ENCODE data around the gene PTH2.
"Not testable (repeated sequence)": the region's sequence is repeated elsewhere in the genome, so short reads cannot be mapped to it uniquely, and the experiment has no call there.

The PTH2 gene

GRCh38 chr19:49423071-49423984, at the start of gene PTH2:
Gene PTH2 (minus strand): TSS chr19:49423441. CDS start chr19:49423339, 102 bp downstream.
- DNase-seq (ENCODE audit: low read depth) = no peak

GRCh38 chr19:49472936-49473335, 49.7 kb upstream of the PTH2 start:
- no peak for DNase-seq (ENCODE audit: low read depth)

GRCh38 chr19:49470615-49470978, 47.4 kb upstream of the PTH2 start:
- no peak for DNase-seq (ENCODE audit: low read depth)

- no peak for DNase-seq (ENCODE audit: low read depth)
These were observed 46.8 kb upstream of the PTH2 start for GRCh38 chr19:49469828-49470614.

- DNase-seq (ENCODE audit: low read depth) = no peak
These were observed 45.7 kb upstream of the PTH2 start for GRCh38 chr19:49468746-49469447.

GRCh38 chr19:49468199-49468598, 45.0 kb upstream of the PTH2 start:
- no peak for DNase-seq (ENCODE audit: low read depth)

- DNase-seq (ENCODE audit: low read depth) = no peak
These were observed 42.1 kb upstream of the PTH2 start for GRCh38 chr19:49465371-49465770.

- DNase-seq (ENCODE audit: low read depth) = no peak
These were observed 40.9 kb upstream of the PTH2 start for GRCh38 chr19:49463960-49464740.

- no peak for DNase-seq (ENCODE audit: low read depth)
These were observed 39.3 kb upstream of the PTH2 start for GRCh38 chr19:49462492-49462891.

GRCh38 chr19:49461656-49462055, 38.4 kb upstream of the PTH2 start:
- DNase-seq (ENCODE audit: low read depth) = no peak

GRCh38 chr19:49461130-49461529, 37.9 kb upstream of the PTH2 start:
- not testable (repeated sequence) for DNase-seq (ENCODE audit: low read depth)

GRCh38 chr19:49459388-49459787, 36.1 kb upstream of the PTH2 start:
- DNase-seq (ENCODE audit: low read depth) = no peak

- DNase-seq (ENCODE audit: low read depth) = no peak
These were observed 35.3 kb upstream of the PTH2 start for GRCh38 chr19:49458567-49458903.

- DNase-seq (ENCODE audit: low read depth) = no peak
These were observed 33.1 kb upstream of the PTH2 start for GRCh38 chr19:49456326-49456725.

GRCh38 chr19:49455773-49456172, 32.5 kb upstream of the PTH2 start:
- no peak for DNase-seq (ENCODE audit: low read depth)

GRCh38 chr19:49453757-49454240, 30.6 kb upstream of the PTH2 start:
- no peak for DNase-seq (ENCODE audit: low read depth)

- peak; percentile 98 for DNase-seq (ENCODE audit: low read depth)
These were observed 29.9 kb upstream of the PTH2 start, which contains the start of gene ALDH16A1 for GRCh38 chr19:49453013-49453756. Gene ALDH16A1 (plus strand): TSS chr19:49453225. CDS start chr19:49453332, 107 bp downstream.

GRCh38 chr19:49451430-49452181, 28.4 kb upstream of the PTH2 start, which contains the start of gene PIH1D1:
Gene PIH1D1 (minus strand): TSS chr19:49451814. CDS start chr19:49451574, 240 bp downstream.
- peak; percentile 99 for DNase-seq (ENCODE audit: low read depth)

- DNase-seq (ENCODE audit: low read depth) = no peak
These were observed 27.2 kb upstream of the PTH2 start for GRCh38 chr19:49450405-49450804.

- no peak for DNase-seq (ENCODE audit: low read depth)
These were observed 25.2 kb upstream of the PTH2 start for GRCh38 chr19:49448432-49448786.
